Measurements from ENCODE around the gene ANKRD50.

The ANKRD50 gene

GRCh38 chr4:124708517-124709300 is 3.8 kb downstream of the ANKRD50 start:
- DNase-seq (ENCODE audit: low read depth in 4 of 4, low spot score in 1 of 4): no peak

- DNase-seq (ENCODE audit: low read depth in 4 of 4, low spot score in 1 of 4): no peak
Observed at GRCh38 chr4:124705393-124705792, 7.1 kb downstream of the ANKRD50 start.

- no peak for DNase-seq (ENCODE audit: low read depth in 4 of 4, low spot score in 1 of 4)
Observed at GRCh38 chr4:124703154-124703553, 9.4 kb downstream of the ANKRD50 start.

- no peak for DNase-seq (ENCODE audit: low read depth in 4 of 4, low spot score in 1 of 4)
Observed at GRCh38 chr4:124697441-124697840, 15.1 kb downstream of the ANKRD50 start.

GRCh38 chr4:124696182-124696581 is 16.4 kb downstream of the ANKRD50 start:
- DNase-seq (ENCODE audit: low read depth in 4 of 4, low spot score in 1 of 4): no peak

- no peak for DNase-seq (ENCODE audit: low read depth in 4 of 4, low spot score in 1 of 4)
Observed at GRCh38 chr4:124694946-124695598, 17.5 kb downstream of the ANKRD50 start.

GRCh38 chr4:124694306-124694705 is 18.2 kb downstream of the ANKRD50 start:
- DNase-seq (ENCODE audit: low read depth in 4 of 4, low spot score in 1 of 4): no peak

GRCh38 chr4:124691801-124692200 is 20.7 kb downstream of the ANKRD50 start:
- DNase-seq (ENCODE audit: low read depth in 4 of 4, low spot score in 1 of 4): no peak

GRCh38 chr4:124686279-124686678 is 26.3 kb downstream of the ANKRD50 start:
- no peak for DNase-seq (ENCODE audit: low read depth in 4 of 4, low spot score in 1 of 4)

- DNase-seq (ENCODE audit: low read depth in 4 of 4, low spot score in 1 of 4): no peak
Observed at GRCh38 chr4:124685851-124686250, 26.7 kb downstream of the ANKRD50 start.

- no peak for DNase-seq (ENCODE audit: low read depth in 4 of 4, low spot score in 1 of 4)
Observed at GRCh38 chr4:124684301-124684700, 28.2 kb downstream of the ANKRD50 start.

- no peak for DNase-seq (ENCODE audit: low read depth in 4 of 4, low spot score in 1 of 4)
Observed at GRCh38 chr4:124682384-124682783, 30.1 kb downstream of the ANKRD50 start.

GRCh38 chr4:124666496-124666895 is 46.0 kb downstream of the ANKRD50 start:
- DNase-seq (ENCODE audit: low read depth in 4 of 4, low spot score in 1 of 4): no peak

GRCh38 chr4:124658795-124659194 is 53.7 kb downstream of the ANKRD50 start:
- DNase-seq (ENCODE audit: low read depth in 4 of 4, low spot score in 1 of 4): no peak

- DNase-seq (ENCODE audit: low read depth in 4 of 4, low spot score in 1 of 4): no peak
Observed at GRCh38 chr4:124650614-124651013, 61.9 kb downstream of the ANKRD50 start.

GRCh38 chr4:124647599-124647998 is 64.9 kb downstream of the ANKRD50 start:
- no peak for DNase-seq (ENCODE audit: low read depth in 4 of 4, low spot score in 1 of 4)

- DNase-seq (ENCODE audit: low read depth in 4 of 4, low spot score in 1 of 4): no peak
Observed at GRCh38 chr4:124644621-124645020, 67.9 kb downstream of the ANKRD50 start.

- no peak for DNase-seq (ENCODE audit: low read depth in 4 of 4, low spot score in 1 of 4)
Observed at GRCh38 chr4:124642846-124643245, 69.7 kb downstream of the ANKRD50 start.

- DNase-seq (ENCODE audit: low read depth in 4 of 4, low spot score in 1 of 4): no peak
Observed at GRCh38 chr4:124641715-124642381, 70.7 kb downstream of the ANKRD50 start.

- no peak for DNase-seq (ENCODE audit: low read depth in 4 of 4, low spot score in 1 of 4)
Observed at GRCh38 chr4:124640022-124640730, 72.4 kb downstream of the ANKRD50 start.

GRCh38 chr4:124637321-124637720 is 75.2 kb downstream of the ANKRD50 start:
- no peak for DNase-seq (ENCODE audit: low read depth in 4 of 4, low spot score in 1 of 4)

GRCh38 chr4:124636788-124637187 is 75.7 kb downstream of the ANKRD50 start:
- DNase-seq (ENCODE audit: low read depth in 4 of 4, low spot score in 1 of 4): no peak
